HepG2 (cell line): ENCODE data around the gene TMEM61. TPM values are rescaled to one million over a fixed set of nuclear protein-coding genes. Genes with fewer than 3 reads are reported as not detected.

Source experiments
- ATAC-seq: fragments of 200-7000 bp; cut with Tn5 transposase; 3 replicates; pipeline ENCODE4 v1.9.1; 2020; ENCODE audit warnings: mild to moderate bottlenecking, moderate library complexity
- BruUV-seq: library from RNA; stranded (reverse); fragments of 400-500 nt; replicated peaks from 2 replicates; lab custom pipeline; 2021; lab: Mats Ljungman, UMichigan
- CTCF ChIA-PET: fragments of 300-600 bp; formaldehyde crosslinking; extraction: SDS; loops from one replicate; lab custom pipeline; 2021; ENCODE audit warnings: low total read pairs, inconsistent platforms, low intra/inter-chr PET ratio; lab: Yijun Ruan, JAX
- POLR2A ChIA-PET: fragments of 350-600 bp; sonication (Branson Sonifier 250); formaldehyde crosslinking; loops from one replicate; lab custom pipeline; 2020; ENCODE audit warnings: antibody characterized with exemption, inconsistent platforms; lab: Yijun Ruan, JAX
- DNase-seq: peaks from one replicate; pipeline ENCODE4 v3.0.0-alpha.2; 2015; ENCODE audit warnings: low spot score
- FAIRE-seq: peaks from 3 replicates; lab custom pipeline; 2011; peaks lifted over from hg19 to GRCh38; lab: Jason Lieb, UNC
- H2AFZ ChIP-seq: one replicate; pipeline ENCODE4 v1.6.1; 2011; ENCODE audit warnings: low read length, inconsistent platforms
- H3K27ac ChIP-seq: fragments of 300-600 bp; 3 replicates; pipeline ENCODE4 v1.8.0; 2011; ENCODE audit warnings: mixed run types, mild to moderate bottlenecking, mixed read lengths, low read length, inconsistent platforms; ENCODE audit not compliant: insufficient read depth; ENCODE audit errors: extremely low read length
- H3K27me3 ChIP-seq, 2 experiments: fragments of 200-600 bp in 1 of 2; 2 replicates in 1 of 2; 3 replicates in 1 of 2; pipeline versions ENCODE4 v1.6.0 to v1.8.0; 2011; ENCODE audit warnings: low read length in 2 of 2, mild to moderate bottlenecking in 2 of 2, moderate library complexity in 2 of 2, inconsistent platforms in 1 of 2; ENCODE audit not compliant: insufficient read depth in 2 of 2, control insufficient read depth in 1 of 2
- H3K36me3 ChIP-seq, 2 experiments: fragments of 200-600 bp in 1 of 2; replicated peaks in 1 of 2; 2 replicates in 1 of 2; 3 replicates in 1 of 2; pipeline versions ENCODE4 v1.5.1 to v1.8.0; 2011; ENCODE audit warnings: low read length in 2 of 2, inconsistent platforms in 1 of 2; ENCODE audit not compliant: insufficient read depth in 2 of 2, control insufficient read depth in 1 of 2
- H3K4me1 ChIP-seq: 2 replicates; pipeline ENCODE4 v1.5.1; 2012; ENCODE audit warnings: low read length, inconsistent platforms; ENCODE audit not compliant: insufficient read depth
- H3K4me2 ChIP-seq: 2 replicates; pipeline ENCODE4 v1.6.0; 2011; ENCODE audit warnings: low read depth, low read length, inconsistent platforms
- H3K4me3 ChIP-seq, 3 experiments: fragments of 200-600 bp in 1 of 3; sonication (generic), shearing (Covaris generic) in 1 of 3; replicated peaks in 1 of 3; 2 replicates each; pipeline ENCODE4 v1.5.1; 2011 to 2016; ENCODE audit warnings: low read length in 3 of 3, inconsistent platforms in 2 of 3, low read depth in 2 of 3, mild to moderate bottlenecking in 2 of 3, control low read depth in 1 of 3, mixed read lengths in 1 of 3; ENCODE audit not compliant: insufficient read depth in 1 of 3
- H3K79me2 ChIP-seq: one replicate; pipeline ENCODE4 v1.6.1; 2011; ENCODE audit warnings: low read length, inconsistent platforms; ENCODE audit not compliant: insufficient read depth
- H3K9ac ChIP-seq: 2 replicates; pipeline ENCODE4 v1.6.0; 2011; ENCODE audit warnings: mild to moderate bottlenecking, low read depth, low read length, inconsistent platforms; ENCODE audit not compliant: insufficient read depth
- H3K9me3 ChIP-seq: 2 replicates; pipeline ENCODE4 v1.5.1; 2012; ENCODE audit warnings: mild to moderate bottlenecking, low read length
- H4K20me1 ChIP-seq: 2 replicates; pipeline ENCODE4 v1.6.0; 2011; ENCODE audit warnings: inconsistent platforms, mild to moderate bottlenecking, low read length, moderate library complexity; ENCODE audit not compliant: insufficient read depth
- KMT2B ChIP-seq: IDR thresholded peaks from 2 replicates; pipeline ENCODE4 v1.6.1; 2016; ENCODE audit warnings: missing genetic modification reagents, missing compliant biosample characterization
- PHF5A ChIP-seq: IDR thresholded peaks from one replicate; pipeline ENCODE4 v1.6.1; 2018; ENCODE audit warnings: low read depth, missing genetic modification reagents; ENCODE audit not compliant: unreplicated experiment
- POLR2G ChIP-seq: fragments of 200-400 bp; formaldehyde crosslinking; IDR thresholded peaks from 2 replicates; pipeline ENCODE4 v1.6.1; 2018; ENCODE audit warnings: mild to moderate bottlenecking, low read depth, low read length, moderate library complexity
- PRMT3 ChIP-seq: sonication (generic); formaldehyde crosslinking; IDR thresholded peaks from 2 replicates; pipeline ENCODE4 v1.8.1; 2022; ENCODE audit warnings: low read depth, mild to moderate bottlenecking, moderate library complexity, missing genetic modification reagents, borderline replicate concordance
- RORA ChIP-seq: sonication (generic); formaldehyde crosslinking; IDR thresholded peaks from 2 replicates; pipeline ENCODE4 v1.5.0; 2020; ENCODE audit warnings: mild to moderate bottlenecking, missing genetic modification reagents, moderate library complexity
- SUZ12 ChIP-seq: fragments of 150-350 bp; IDR thresholded peaks from 2 replicates; pipeline ENCODE4 v1.6.1; 2014; ENCODE audit warnings: low read depth, low read length
- THRA ChIP-seq: sonication (generic); formaldehyde crosslinking; IDR thresholded peaks from 2 replicates; pipeline ENCODE4 v1.4.0; 2020; ENCODE audit warnings: missing genetic modification reagents, borderline replicate concordance
- ZNF607 ChIP-seq: sonication (generic); formaldehyde crosslinking; IDR thresholded peaks from 2 replicates; pipeline ENCODE4 v1.5.1; 2020; ENCODE audit warnings: missing genetic modification reagents, mild to moderate bottlenecking, borderline replicate concordance
- ZSCAN9 ChIP-seq: IDR thresholded peaks from 2 replicates; pipeline ENCODE4 v1.6.1; 2016; ENCODE audit warnings: borderline replicate concordance
- WGBS: methylation state at CpG from one replicate; pipeline ENCODE4 v1.1.6; 2017; ENCODE audit warnings: low lambda C conversion rate; 5-methylcytosine and 5-hydroxymethylcytosine counted together
- in situ Hi-C: cut with HindIII; loops from 2 replicates; pipeline ENCODE4 v1.10.0; 2017; ENCODE audit warnings: low pct_unique_long_range_greater_than_20kb; ENCODE audit not compliant: extremely low pct_ligation_motif_present
- intact Hi-C: fragments of 100-400 bp; cut with micrococcal nuclease; formaldehyde crosslinking; loops from one replicate; pipeline ENCODE4 v1.10.0; 2022; ENCODE audit not compliant: unreplicated experiment
- polyA plus RNA-seq, 8 experiments: library from polyadenylated mRNA; depleted of rRNA in 3 of 8; stranded (reverse) in 7 of 8; unstranded in 1 of 8; fragments of >200 nt; fragmentation: Illumina TruSeq in 4 of 8; extraction: Trizol in 4 of 8; gene quantifications; 2 replicates each; pipeline versions ENCODE4 v1.2.1 to v1.2.3, GENCODE V29; 2011 to 2016; ENCODE audit warnings: low read depth in 4 of 8, missing spikeins in 1 of 8, mixed read lengths in 1 of 8; ENCODE audit not compliant: insufficient read depth in 1 of 8
- total RNA-seq, 5 experiments: library from RNA; depleted of rRNA; stranded (reverse); fragments of >200 nt; fragmentation: Illumina TruSeq; extraction: Trizol; gene quantifications; 2 replicates each; pipeline ENCODE4 v1.2.3, GENCODE V29; 2016; ENCODE audit warnings: low read depth in 1 of 5
- TF ChIP-seq, protein P1 (sequence below): IDR thresholded peaks from 2 replicates; pipeline ENCODE4 v1.4.0; 2020; ENCODE audit warnings: mild to moderate bottlenecking, missing genetic modification reagents
- TF ChIP-seq, protein P2 (sequence below): IDR thresholded peaks from 2 replicates; pipeline ENCODE4 v1.6.1; 2016; ENCODE audit warnings: missing compliant biosample characterization, missing genetic modification reagents, borderline replicate concordance

The TMEM61 gene
- total and polyA plus RNA-seq, 2 of the 13 experiments (the other 11 are each of a cell fraction or from before 2014, with no cell fraction given): not detected

- TF ChIP-seq, protein P1, sequence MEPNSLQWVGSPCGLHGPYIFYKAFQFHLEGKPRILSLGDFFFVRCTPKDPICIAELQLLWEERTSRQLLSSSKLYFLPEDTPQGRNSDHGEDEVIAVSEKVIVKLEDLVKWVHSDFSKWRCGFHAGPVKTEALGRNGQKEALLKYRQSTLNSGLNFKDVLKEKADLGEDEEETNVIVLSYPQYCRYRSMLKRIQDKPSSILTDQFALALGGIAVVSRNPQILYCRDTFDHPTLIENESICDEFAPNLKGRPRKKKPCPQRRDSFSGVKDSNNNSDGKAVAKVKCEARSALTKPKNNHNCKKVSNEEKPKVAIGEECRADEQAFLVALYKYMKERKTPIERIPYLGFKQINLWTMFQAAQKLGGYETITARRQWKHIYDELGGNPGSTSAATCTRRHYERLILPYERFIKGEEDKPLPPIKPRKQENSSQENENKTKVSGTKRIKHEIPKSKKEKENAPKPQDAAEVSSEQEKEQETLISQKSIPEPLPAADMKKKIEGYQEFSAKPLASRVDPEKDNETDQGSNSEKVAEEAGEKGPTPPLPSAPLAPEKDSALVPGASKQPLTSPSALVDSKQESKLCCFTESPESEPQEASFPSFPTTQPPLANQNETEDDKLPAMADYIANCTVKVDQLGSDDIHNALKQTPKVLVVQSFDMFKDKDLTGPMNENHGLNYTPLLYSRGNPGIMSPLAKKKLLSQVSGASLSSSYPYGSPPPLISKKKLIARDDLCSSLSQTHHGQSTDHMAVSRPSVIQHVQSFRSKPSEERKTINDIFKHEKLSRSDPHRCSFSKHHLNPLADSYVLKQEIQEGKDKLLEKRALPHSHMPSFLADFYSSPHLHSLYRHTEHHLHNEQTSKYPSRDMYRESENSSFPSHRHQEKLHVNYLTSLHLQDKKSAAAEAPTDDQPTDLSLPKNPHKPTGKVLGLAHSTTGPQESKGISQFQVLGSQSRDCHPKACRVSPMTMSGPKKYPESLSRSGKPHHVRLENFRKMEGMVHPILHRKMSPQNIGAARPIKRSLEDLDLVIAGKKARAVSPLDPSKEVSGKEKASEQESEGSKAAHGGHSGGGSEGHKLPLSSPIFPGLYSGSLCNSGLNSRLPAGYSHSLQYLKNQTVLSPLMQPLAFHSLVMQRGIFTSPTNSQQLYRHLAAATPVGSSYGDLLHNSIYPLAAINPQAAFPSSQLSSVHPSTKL (CRISPR knock-in tag): peak; percentile 52
- TF ChIP-seq SUZ12 (no peak), PHF5A (CRISPR knock-in tag) (no peak), RORA (CRISPR knock-in tag) (no peak), ZNF607 (CRISPR knock-in tag) (no peak)
- TF ChIP-seq, protein P2, sequence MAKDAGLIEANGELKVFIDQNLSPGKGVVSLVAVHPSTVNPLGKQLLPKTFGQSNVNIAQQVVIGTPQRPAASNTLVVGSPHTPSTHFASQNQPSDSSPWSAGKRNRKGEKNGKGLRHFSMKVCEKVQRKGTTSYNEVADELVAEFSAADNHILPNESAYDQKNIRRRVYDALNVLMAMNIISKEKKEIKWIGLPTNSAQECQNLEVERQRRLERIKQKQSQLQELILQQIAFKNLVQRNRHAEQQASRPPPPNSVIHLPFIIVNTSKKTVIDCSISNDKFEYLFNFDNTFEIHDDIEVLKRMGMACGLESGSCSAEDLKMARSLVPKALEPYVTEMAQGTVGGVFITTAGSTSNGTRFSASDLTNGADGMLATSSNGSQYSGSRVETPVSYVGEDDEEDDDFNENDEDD (CRISPR knock-in tag): no peak
Observed at GRCh38 chr1:54934869-54935268, 45.6 kb upstream of the TMEM61 start (continued).

- H3K4me2 ChIP-seq: no peak overlapping the region
- WGBS: 93% methylated on average over 4 of the region's 4 CpGs
- no peak for TF ChIP-seq POLR2G
- no peak for TF ChIP-seq THRA
- no peak for TF ChIP-seq PRMT3 (CRISPR knock-in tag)
- no peak for TF ChIP-seq KMT2B (CRISPR knock-in tag)
- TF ChIP-seq ZSCAN9 (CRISPR knock-in tag): no peak
- TF ChIP-seq, all 625 proteins: peak for 0
- FAIRE-seq (no peak), DNase-seq (no peak), ATAC-seq (no peak)
- Histone ChIP-seq H2AFZ (no peak overlapping the region), H3K27me3 (no peaks in the 10 kb centered on the region), H3K36me3 (no peaks in the 10 kb centered on the region), H4K20me1 (no peaks in the 10 kb centered on the region), H3K4me3 (no peak overlapping the region), H3K9ac (no peak overlapping the region), H3K79me2 (no peaks in the 10 kb centered on the region), H3K27ac (no peak overlapping the region), H3K9me3 (no peaks in the 10 kb centered on the region), H3K4me1 (peaks cover 32% of the 10 kb centered on the region)
- no TSS peak for BruUV-seq
- POLR2A ChIA-PET: no interaction called here
- CTCF ChIA-PET: no interaction called here
- intact Hi-C loops (no loop called here), in situ Hi-C loops (no loop called here)
Observed at GRCh38 chr1:54936791-54937190, 43.6 kb upstream of the TMEM61 start.
